IPS DF 6.9 (cell line): ENCODE data around the gene PAPOLG.

Experiments used
- DNase-seq: peaks from one replicate; pipeline ENCODE4 v3.0.0-alpha.2; 2013; ENCODE audit warnings: low read depth, low spot score
- H3K27ac ChIP-seq: one replicate; pipeline ENCODE4 v1.5.1; 2013; ENCODE audit warnings: low read length, control low read depth
- H3K27me3 ChIP-seq: 2 replicates; pipeline ENCODE4 v1.6.1; 2013; ENCODE audit warnings: mild to moderate bottlenecking, low read length; ENCODE audit not compliant: control insufficient read depth, insufficient read depth
- H3K36me3 ChIP-seq: 2 replicates; pipeline ENCODE4 v1.6.1; 2013; ENCODE audit warnings: low read length; ENCODE audit not compliant: control insufficient read depth, insufficient read depth
- H3K4me1 ChIP-seq: 2 replicates; pipeline ENCODE4 v1.6.1; 2013; ENCODE audit warnings: low read length; ENCODE audit not compliant: control insufficient read depth, insufficient read depth
- H3K4me3 ChIP-seq: 2 replicates; pipeline ENCODE4 v1.5.1; 2013; ENCODE audit warnings: mild to moderate bottlenecking, low read length
- H3K9me3 ChIP-seq: 2 replicates; pipeline ENCODE4 v1.6.1; 2013; ENCODE audit warnings: low read length, inconsistent platforms; ENCODE audit not compliant: control insufficient read depth, insufficient read depth
- WGBS: extraction: QIAGEN DNeasy Blood & Tissue Kit; methylation state at CpG from one replicate; pipeline ENCODE4 v1.1.7; 2013; ENCODE audit warnings: mixed read lengths, missing lambda C conversion rate; ENCODE audit not compliant: insufficient read length, insufficient coverage; 5-methylcytosine and 5-hydroxymethylcytosine counted together

Gene PAPOLG

DNA sequence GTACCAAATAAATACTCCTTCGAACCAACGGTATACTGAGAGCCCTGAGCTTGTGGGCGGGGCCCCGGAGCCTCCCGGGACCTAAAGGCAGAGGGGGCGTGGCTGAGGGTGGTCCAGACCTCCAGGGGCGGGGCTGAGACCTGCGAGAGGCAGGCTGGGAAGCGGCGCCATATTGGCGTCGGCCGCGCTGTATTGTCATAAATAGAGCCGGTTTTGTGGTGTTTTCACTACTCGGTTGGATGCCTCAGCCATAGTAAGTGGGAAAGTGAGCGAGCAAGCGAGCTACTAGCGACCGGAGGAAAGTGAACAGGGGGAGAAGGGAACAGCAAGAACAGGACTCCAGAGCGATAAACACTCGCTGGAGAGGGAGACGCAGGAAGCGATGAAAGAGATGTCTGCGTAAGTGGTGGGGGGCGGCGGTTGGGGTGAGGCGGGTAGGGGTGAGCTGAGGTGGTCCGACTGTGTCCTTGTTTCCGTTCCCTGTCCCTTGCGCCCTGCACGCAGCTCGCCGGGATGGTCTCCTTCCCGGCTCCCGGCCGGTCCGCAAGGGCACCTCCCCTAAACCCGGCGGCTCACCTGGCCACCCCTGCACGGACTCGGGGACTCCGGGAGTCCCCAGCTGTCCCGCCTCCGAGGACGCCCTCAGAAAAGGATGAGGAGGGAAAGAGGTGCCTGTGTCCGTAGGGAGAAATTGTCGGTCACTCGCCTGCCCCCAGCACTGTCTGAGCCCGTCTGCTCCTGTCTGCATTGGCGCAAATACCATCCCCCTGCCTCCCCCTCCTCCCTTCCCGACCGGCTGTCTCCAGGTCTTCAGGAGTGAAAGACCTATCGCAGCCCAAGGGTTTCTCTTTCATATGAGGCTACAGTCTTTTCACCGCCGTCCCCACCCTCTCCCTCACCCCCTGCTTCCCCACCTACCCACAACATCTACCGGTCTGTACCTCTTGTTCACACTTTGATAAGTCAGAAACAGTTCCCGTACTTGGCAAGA, at the start of gene PAPOLG:
TSS of gene PAPOLG (plus strand) at position 172 of the 991 bp plus-strand sequence. CDS start at position 383, 211 bp downstream.
- H3K27ac ChIP-seq: no peak within 1 kb of the TSS
- peak; percentile 84 for DNase-seq
- peaks cover 5% of the 10 kb centered on the region; the same call in 1 of the 2 replicates for H3K36me3 ChIP-seq
- H3K4me1 ChIP-seq: no peaks in the 10 kb centered on the region
- H3K9me3 ChIP-seq: no peaks in the 10 kb centered on the region
- no CpG with 5 or more reads among the region's 58 CpGs for WGBS
- no peaks in the 10 kb centered on the region for H3K27me3 ChIP-seq
- peak within 1 kb of the TSS; percentile 70 for H3K4me3 ChIP-seq

DNA sequence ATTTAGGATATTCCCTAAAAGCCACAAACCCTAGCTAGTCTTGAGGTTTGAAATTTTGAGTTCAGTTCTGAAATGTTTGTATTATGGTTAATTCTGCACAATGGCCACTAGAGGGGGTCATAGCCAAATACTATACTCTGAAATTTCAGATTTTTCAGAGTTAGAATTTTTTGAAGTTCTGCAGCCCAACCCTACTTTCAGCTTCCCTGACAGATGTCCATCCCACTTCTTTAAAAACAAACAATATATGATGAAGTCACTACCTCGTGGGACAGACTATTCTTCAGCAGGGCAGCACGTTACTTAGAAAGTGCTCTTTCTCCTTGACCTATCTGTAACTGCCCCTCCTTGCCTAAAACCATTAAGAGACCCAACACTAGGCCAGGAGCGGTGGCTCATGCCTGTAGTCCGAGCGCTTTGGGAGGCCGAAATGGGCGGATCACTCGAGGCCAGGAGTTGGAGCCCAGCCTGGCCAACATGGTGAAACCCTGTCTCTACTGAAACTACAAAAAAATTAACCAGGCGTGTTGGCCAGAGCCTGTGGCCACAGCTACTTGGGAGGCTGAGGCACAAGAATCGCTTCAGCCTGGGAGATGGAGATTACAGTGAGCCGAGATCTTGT, 48.2 kb upstream of the PAPOLG start:
- Histone ChIP-seq H3K9me3 (no peaks in the 10 kb centered on the region), H3K36me3 (no peaks in the 10 kb centered on the region), H3K27me3 (no peaks in the 10 kb centered on the region), H3K4me1 (no peaks in the 10 kb centered on the region), H3K4me3 (no peak overlapping the region), H3K27ac (no peak overlapping the region)
- DNase-seq: no peak
- WGBS: no CpG with 5 or more reads among the region's 11 CpGs

DNA sequence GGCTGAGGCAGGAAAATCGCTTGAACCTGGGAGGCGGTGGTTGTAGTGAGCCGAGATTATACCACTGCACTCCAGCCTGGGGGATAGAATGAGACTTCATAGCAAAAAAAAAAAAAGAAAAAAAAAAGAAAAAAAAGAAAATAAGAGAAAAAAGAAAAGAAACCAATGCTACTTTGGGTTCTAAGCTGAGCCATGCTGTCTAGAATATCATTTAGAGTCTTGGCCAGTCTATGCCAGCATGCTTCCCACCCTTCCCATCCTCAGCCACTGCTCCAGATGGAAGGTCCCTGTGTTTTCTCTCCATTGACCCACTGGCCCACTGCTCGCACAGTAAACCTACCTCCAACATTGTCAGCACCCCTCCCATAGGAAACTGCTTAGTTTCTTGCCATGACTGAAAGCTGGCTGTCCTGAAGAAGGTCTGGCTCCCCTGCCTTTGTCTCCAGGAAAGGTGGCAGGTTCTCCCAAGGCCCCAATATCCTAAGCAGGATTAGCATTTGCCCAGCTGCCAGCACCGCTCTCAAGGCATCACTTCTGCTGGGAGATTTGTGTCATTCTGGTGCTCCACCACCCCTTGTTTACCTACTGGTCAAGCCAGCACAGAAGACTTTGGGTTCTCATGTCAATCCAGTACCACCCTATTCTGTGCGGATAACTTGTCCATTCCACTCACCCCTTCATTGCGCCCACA, 47.3 kb upstream of the PAPOLG start:
- H3K4me1 ChIP-seq: no peaks in the 10 kb centered on the region
- WGBS: no CpG with 5 or more reads among the region's 7 CpGs
- no peak overlapping the region for H3K27ac ChIP-seq
- no peaks in the 10 kb centered on the region for H3K9me3 ChIP-seq
- H3K4me3 ChIP-seq: no peak overlapping the region
- no peak for DNase-seq
- no peaks in the 10 kb centered on the region for H3K36me3 ChIP-seq
- H3K27me3 ChIP-seq: no peaks in the 10 kb centered on the region

DNA sequence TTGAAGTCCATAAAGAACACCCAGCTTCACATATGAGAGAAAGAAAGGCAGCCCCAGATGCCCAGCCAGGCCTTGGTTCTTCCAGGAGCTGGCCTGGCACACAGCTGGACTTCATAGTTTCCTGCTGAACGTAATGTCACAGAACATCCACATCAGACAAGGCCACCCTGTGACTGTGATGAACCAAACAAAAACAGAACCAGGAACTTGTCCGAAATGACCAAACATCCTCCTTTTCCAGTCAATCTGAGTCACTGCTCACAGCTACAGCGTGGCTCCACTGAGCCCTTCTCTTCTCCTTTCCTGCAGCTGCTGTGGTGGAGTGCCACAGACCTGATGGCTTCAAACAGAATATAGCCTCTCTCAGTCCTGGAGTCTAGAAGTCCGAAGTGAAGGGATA, 45.4 kb upstream of the PAPOLG start:
- no peaks in the 10 kb centered on the region for H3K36me3 ChIP-seq
- WGBS: no CpG with 5 or more reads among the region's 4 CpGs
- no peak overlapping the region for H3K4me3 ChIP-seq
- H3K9me3 ChIP-seq: no peaks in the 10 kb centered on the region
- H3K4me1 ChIP-seq: no peaks in the 10 kb centered on the region
- H3K27me3 ChIP-seq: no peaks in the 10 kb centered on the region
- no peak overlapping the region for H3K27ac ChIP-seq
- DNase-seq: no peak

DNA sequence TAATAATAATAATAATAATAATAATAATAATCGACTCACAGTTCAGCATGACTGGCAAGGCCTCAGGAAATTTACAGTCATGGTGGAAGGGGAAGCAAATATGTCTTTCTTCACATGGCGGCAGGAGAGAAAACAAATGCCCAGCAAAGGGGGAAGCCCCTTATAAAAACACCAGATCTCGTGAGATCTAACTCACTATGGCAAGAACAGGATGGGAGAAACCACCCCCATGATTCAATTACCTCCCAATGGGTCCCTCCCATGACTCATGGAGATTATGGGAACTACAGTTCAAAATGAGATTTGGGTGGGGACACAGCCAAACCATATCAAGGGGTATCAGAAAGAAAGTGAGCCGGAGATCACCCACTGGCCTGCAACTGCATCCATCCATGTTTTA, 40.5 kb upstream of the PAPOLG start:
- no peaks in the 10 kb centered on the region for H3K27me3 ChIP-seq

DNA sequence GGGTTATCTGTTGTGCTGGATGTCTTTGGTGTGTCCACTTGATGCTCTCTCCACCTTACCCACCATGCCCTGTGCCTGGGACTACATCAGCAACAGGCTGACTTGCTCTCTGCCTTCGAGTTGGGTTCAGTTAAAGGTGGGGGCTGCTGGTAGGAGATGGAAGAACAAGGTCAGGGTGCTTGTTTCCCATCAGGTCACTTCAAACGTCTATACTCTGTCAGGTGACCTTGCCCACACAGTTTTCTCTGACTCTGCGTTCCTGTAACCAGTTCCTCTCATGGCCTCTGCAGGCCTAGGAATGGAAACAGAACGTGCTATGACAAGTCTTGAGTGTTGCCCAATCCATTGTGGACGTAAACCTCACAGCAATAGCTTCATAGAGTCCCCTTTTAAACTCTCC, 38.4 kb upstream of the PAPOLG start:
- H3K9me3 ChIP-seq: no peaks in the 10 kb centered on the region
- no peaks in the 10 kb centered on the region for H3K36me3 ChIP-seq
- no peaks in the 10 kb centered on the region for H3K27me3 ChIP-seq
- H3K4me1 ChIP-seq: no peaks in the 10 kb centered on the region
- no CpG with 5 or more reads among the region's 5 CpGs for WGBS
- no peak overlapping the region for H3K4me3 ChIP-seq
- H3K27ac ChIP-seq: no peak overlapping the region
- DNase-seq: no peak

More for the DNA sequence above, 40.5 kb upstream of the PAPOLG start:
- H3K4me1 ChIP-seq: no peaks in the 10 kb centered on the region
- H3K4me3 ChIP-seq: no peak overlapping the region
- WGBS: no CpG with 5 or more reads among the region's 4 CpGs
- no peaks in the 10 kb centered on the region for H3K36me3 ChIP-seq
- H3K9me3 ChIP-seq: no peaks in the 10 kb centered on the region
- no peak overlapping the region for H3K27ac ChIP-seq
- DNase-seq: no peak

DNA sequence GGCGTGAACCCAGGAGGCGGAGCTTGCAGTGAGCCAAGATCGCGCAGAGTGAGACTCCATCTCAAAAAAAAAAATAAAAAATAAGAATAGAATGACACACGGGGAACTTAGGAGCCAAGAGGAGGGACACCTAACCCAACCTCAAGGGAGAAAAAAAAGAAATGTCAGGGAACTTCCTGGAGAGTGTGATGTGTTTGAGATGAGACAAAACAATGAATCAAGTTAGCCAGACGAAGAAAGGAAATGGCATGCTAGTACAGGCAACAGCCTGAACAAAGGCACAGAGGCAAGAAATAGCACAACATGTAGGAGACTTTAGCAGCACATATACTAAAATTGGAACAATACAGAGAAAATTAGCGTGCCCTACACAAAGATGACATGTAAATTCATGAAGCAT, 36.7 kb upstream of the PAPOLG start:
- no peak for DNase-seq
- Histone ChIP-seq H3K27ac (no peak overlapping the region), H3K9me3 (no peaks in the 10 kb centered on the region), H3K4me3 (no peak overlapping the region), H3K4me1 (no peaks in the 10 kb centered on the region), H3K36me3 (no peaks in the 10 kb centered on the region), H3K27me3 (no peaks in the 10 kb centered on the region)
- WGBS: no CpG with 5 or more reads among the region's 7 CpGs

DNA sequence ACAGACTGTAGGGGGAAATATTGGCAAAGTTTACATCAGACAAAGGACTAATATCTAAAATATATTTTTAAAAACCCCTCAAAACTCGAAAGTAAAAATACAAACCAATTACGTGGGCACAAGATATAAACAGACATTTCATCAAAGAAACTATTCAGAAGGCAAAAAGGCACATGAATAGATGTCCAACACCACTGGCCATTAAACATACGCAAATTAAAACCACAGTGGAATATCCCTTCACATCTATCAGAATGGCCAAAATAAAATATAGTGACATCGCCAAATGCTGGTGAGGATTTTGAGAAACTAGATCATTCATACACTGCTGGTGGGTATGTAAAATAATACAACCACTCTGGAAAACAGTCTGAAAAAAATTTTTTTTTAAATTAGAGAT, 30.6 kb upstream of the PAPOLG start:
- no peak overlapping the region for H3K4me3 ChIP-seq
- no CpG with 5 or more reads among the region's 4 CpGs for WGBS
- H3K27me3 ChIP-seq: no peaks in the 10 kb centered on the region

DNA sequence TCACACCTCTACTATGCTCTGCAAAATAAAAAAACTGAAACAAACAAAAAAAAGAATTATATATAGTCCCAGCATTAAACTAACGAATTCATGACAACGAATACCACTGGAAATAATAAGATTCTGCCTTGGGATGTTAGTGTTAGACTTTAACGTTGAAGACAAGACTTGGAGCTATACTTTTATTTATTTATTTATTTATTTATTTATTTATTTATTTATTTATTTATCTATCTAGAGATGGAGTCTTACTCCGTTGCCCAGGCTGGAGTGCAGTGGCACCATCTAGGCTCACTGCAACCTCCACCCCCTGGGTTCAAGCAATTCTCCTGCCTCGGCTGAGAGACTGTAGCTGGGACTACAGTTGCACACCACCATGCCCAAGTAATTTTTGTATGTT, 27.2 kb upstream of the PAPOLG start:
- no CpG with 5 or more reads among the region's 5 CpGs for WGBS
- no peak for DNase-seq
- no peaks in the 10 kb centered on the region for H3K27me3 ChIP-seq

More for the DNA sequence above, 30.6 kb upstream of the PAPOLG start:
- Histone ChIP-seq H3K36me3 (no peaks in the 10 kb centered on the region), H3K27ac (no peak overlapping the region), H3K4me1 (no peaks in the 10 kb centered on the region), H3K9me3 (no peaks in the 10 kb centered on the region)
- no peak for DNase-seq

DNA sequence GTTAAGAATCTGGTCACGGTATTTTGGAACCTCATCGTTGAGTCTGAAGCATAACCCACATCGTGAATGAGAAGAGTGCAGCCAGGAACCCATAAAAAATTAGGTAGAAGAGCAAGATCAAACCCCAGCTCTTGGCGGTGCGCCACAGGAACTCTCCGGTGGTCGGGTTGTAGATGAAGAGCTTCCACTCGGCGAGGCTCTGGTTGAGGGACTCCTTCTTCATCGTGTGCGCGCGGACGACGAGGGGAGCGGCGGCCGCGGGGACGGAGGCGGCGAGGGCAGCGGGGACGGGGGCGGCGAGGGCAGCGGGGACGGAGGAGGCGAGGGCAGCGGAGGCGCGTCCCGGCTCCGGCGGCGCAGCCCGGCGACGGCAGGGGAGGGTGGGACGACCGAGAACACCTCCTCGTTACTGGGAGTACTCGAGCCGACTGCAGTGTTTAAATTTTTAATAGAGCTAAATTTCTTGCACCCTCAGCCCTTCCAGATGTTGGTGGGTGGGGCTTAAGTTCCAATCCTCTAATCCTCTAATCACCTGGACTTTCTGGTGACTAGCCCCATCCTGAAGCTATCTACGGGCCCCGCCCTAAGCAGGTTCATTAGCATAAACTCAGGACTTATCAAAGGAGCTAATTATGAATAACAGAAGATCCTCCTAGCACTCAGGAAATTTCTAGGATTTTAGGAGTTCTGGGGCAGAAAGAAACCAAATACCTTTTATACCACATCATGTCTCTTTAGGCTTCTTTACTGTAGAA, 20.4 kb upstream of the PAPOLG start:
- H3K9me3 ChIP-seq: no peaks in the 10 kb centered on the region
- H3K27me3 ChIP-seq: peaks cover 6% of the 10 kb centered on the region; the same call in 1 of the 2 replicates
- no CpG with 5 or more reads among the region's 46 CpGs for WGBS
- no peaks in the 10 kb centered on the region for H3K36me3 ChIP-seq
- no peaks in the 10 kb centered on the region for H3K4me1 ChIP-seq
- peak overlapping the region; percentile 79; the same call in 1 of the 2 replicates for H3K4me3 ChIP-seq
- no peak overlapping the region for H3K27ac ChIP-seq
- no peak for DNase-seq

More for the DNA sequence above, 27.2 kb upstream of the PAPOLG start:
- Histone ChIP-seq H3K9me3 (no peaks in the 10 kb centered on the region), H3K27ac (no peak overlapping the region), H3K4me1 (no peaks in the 10 kb centered on the region), H3K4me3 (no peak overlapping the region), H3K36me3 (no peaks in the 10 kb centered on the region)
